GM23338 (cell line): ENCODE measurements around the gene ERVMER34-1. TPM values are rescaled to one million over a fixed set of nuclear protein-coding genes. Genes with fewer than 3 reads are reported as not detected.

Experiments
- ATAC-seq: fragments of 200-7000 bp; cut with Tn5 transposase; 3 replicates; pipeline ENCODE4 v1.9.1; 2020
- DNase-seq: peaks from one replicate; pipeline ENCODE4 v3.0.0-alpha.2; 2015; ENCODE audit warnings: low spot score
- H2AFZ ChIP-seq: fragments of 200-600 bp; sonication (generic); 2 replicates; pipeline ENCODE4 v1.8.0; 2016; ENCODE audit warnings: antibody characterized with exemption, mild to moderate bottlenecking, moderate library complexity
- H3F3A ChIP-seq: fragments of 200-600 bp; sonication (generic); replicated peaks from 2 replicates; pipeline ENCODE4 v1.8.0; 2017; ENCODE audit warnings: antibody characterized with exemption, mixed run types, low read depth
- H3K27ac ChIP-seq: fragments of 200-600 bp; sonication (generic); 2 replicates; pipeline ENCODE4 v1.6.1; 2016; ENCODE audit warnings: low read depth
- H3K27me3 ChIP-seq: fragments of 200-600 bp; sonication (generic); 2 replicates; pipeline ENCODE4 v1.8.0; 2016; ENCODE audit warnings: mild to moderate bottlenecking, mixed run types, moderate library complexity; ENCODE audit not compliant: insufficient read depth
- H3K36me3 ChIP-seq: fragments of 200-600 bp; sonication (generic); 2 replicates; pipeline ENCODE4 v1.8.0; 2016; ENCODE audit warnings: mild to moderate bottlenecking; ENCODE audit not compliant: insufficient read depth
- H3K4me1 ChIP-seq: fragments of 200-600 bp; sonication (generic); 2 replicates; pipeline ENCODE4 v1.8.0; 2016; ENCODE audit warnings: mild to moderate bottlenecking, moderate library complexity; ENCODE audit not compliant: insufficient read depth
- H3K4me2 ChIP-seq: fragments of 200-600 bp; sonication (generic); 2 replicates; pipeline ENCODE4 v1.7.1; 2017; ENCODE audit warnings: mixed run types
- H3K4me3 ChIP-seq: fragments of 200-600 bp; sonication (generic); 2 replicates; pipeline ENCODE4 v1.6.1; 2016; ENCODE audit warnings: mixed run types
- H3K79me2 ChIP-seq: fragments of 200-600 bp; sonication (generic); replicated peaks from 2 replicates; pipeline ENCODE4 v1.8.0; 2017; ENCODE audit warnings: mild to moderate bottlenecking; ENCODE audit not compliant: insufficient read depth
- H3K9me2 ChIP-seq: fragments of 200-600 bp; sonication (generic); 2 replicates; pipeline ENCODE4 v1.8.0; 2017; ENCODE audit not compliant: insufficient read depth
- H4K20me1 ChIP-seq: fragments of 200-600 bp; sonication (generic); replicated peaks from 2 replicates; pipeline ENCODE4 v1.8.0; 2017; ENCODE audit warnings: mild to moderate bottlenecking; ENCODE audit not compliant: insufficient read depth
- H3K27ac Mint-ChIP-seq: 2 replicates; pipeline ENCODE4 v1.8.0; 2020; ENCODE audit warnings: inconsistent platforms, mild to moderate bottlenecking, moderate library complexity, mixed read lengths
- H3K27me3 Mint-ChIP-seq: 3 replicates; pipeline ENCODE4 v1.8.0; 2022; ENCODE audit warnings: low read depth, mild to moderate bottlenecking, moderate library complexity, mixed read lengths, inconsistent platforms; ENCODE audit not compliant: insufficient read depth, poor library complexity
- H3K36me3 Mint-ChIP-seq: 3 replicates; pipeline ENCODE4 v1.8.0; 2021; ENCODE audit warnings: low read depth, mild to moderate bottlenecking, inconsistent platforms, moderate library complexity, mixed read lengths
- H3K4me1 Mint-ChIP-seq: 3 replicates; pipeline ENCODE4 v1.8.0; 2020; ENCODE audit warnings: mild to moderate bottlenecking, inconsistent platforms, mixed read lengths
- H3K4me3 Mint-ChIP-seq: 3 replicates; pipeline ENCODE4 v1.8.0; 2021; ENCODE audit warnings: moderate library complexity, mild to moderate bottlenecking, inconsistent platforms, mixed read lengths
- H3K9me3 Mint-ChIP-seq: 3 replicates; pipeline ENCODE4 v1.8.0; 2020; ENCODE audit warnings: moderate library complexity, mild to moderate bottlenecking, inconsistent platforms, mixed read lengths
- CREB1 ChIP-seq: fragments of 250-450 bp; sonication (Bioruptor Pico); IDR thresholded peaks from 2 replicates; pipeline ENCODE4 v1.5.0; 2020; ENCODE audit warnings: low read depth, mild to moderate bottlenecking, moderate library complexity
- CTCF ChIP-seq, 2 experiments: fragments of 200-600 bp in 1 of 2; sonication (generic) in 1 of 2; conservative IDR thresholded peaks; 2 replicates each; pipeline versions ENCODE4 v1.5.1 to v1.6.1; 2016 to 2017; ENCODE audit warnings: antibody characterized with exemption in 2 of 2, low read depth in 2 of 2, mild to moderate bottlenecking in 2 of 2, moderate library complexity in 1 of 2
- ETS1 ChIP-seq: IDR thresholded peaks from 2 replicates; pipeline ENCODE4 v1.6.1; 2016; ENCODE audit warnings: antibody characterized with exemption
- EZH2 ChIP-seq: fragments of 200-600 bp; sonication (generic); IDR thresholded peaks from one replicate; pipeline ENCODE4 v1.8.0; 2017; ENCODE audit warnings: antibody characterized with exemption, mild to moderate bottlenecking, low read depth; ENCODE audit not compliant: unreplicated experiment
- EZH2phosphoT487 ChIP-seq: fragments of 200-600 bp; sonication (generic); IDR thresholded peaks from one replicate; pipeline ENCODE4 v1.8.1; 2018; ENCODE audit warnings: antibody characterized with exemption; ENCODE audit not compliant: unreplicated experiment
- JUNB ChIP-seq: IDR thresholded peaks from one replicate; pipeline ENCODE4 v1.6.1; 2016; ENCODE audit warnings: antibody characterized with exemption; ENCODE audit not compliant: unreplicated experiment
- NANOG ChIP-seq: IDR thresholded peaks from 2 replicates; pipeline ENCODE4 v1.6.1; 2016; ENCODE audit warnings: antibody characterized with exemption, borderline replicate concordance
- POLR2AphosphoS5 ChIP-seq: IDR thresholded peaks from 2 replicates; pipeline ENCODE4 v1.6.1; 2016; ENCODE audit warnings: antibody characterized with exemption, low read depth
- REST ChIP-seq: IDR thresholded peaks from one replicate; pipeline ENCODE4 v1.6.1; 2018; ENCODE audit warnings: antibody characterized with exemption; ENCODE audit not compliant: unreplicated experiment
- STAT1 ChIP-seq: IDR thresholded peaks from one replicate; pipeline ENCODE4 v1.6.1; 2016; ENCODE audit warnings: antibody characterized with exemption; ENCODE audit not compliant: unreplicated experiment
- ZNF114 ChIP-seq: fragments of 250-450 bp; sonication (Bioruptor Pico); IDR thresholded peaks from 2 replicates; pipeline ENCODE4 v1.5.0; 2020; ENCODE audit warnings: mild to moderate bottlenecking, moderate library complexity
- ZNF331 ChIP-seq: fragments of 250-450 bp; sonication (Bioruptor Pico); IDR thresholded peaks from 2 replicates; pipeline ENCODE4 v1.5.0; 2020; ENCODE audit warnings: low read depth, mild to moderate bottlenecking, moderate library complexity
- ZNF462 ChIP-seq: fragments of 250-450 bp; sonication (Bioruptor Pico); IDR thresholded peaks from 2 replicates; pipeline ENCODE4 v1.5.0; 2020; ENCODE audit warnings: mild to moderate bottlenecking, moderate library complexity
- polyA plus RNA-seq: library from polyadenylated mRNA; unstranded; fragments of >200 nt; fragmentation: Nextera tagmentation; extraction: Ambion mirVana; gene quantifications from 2 replicates; pipeline ENCODE4 v1.2.1, GENCODE V29; 2016
- total RNA-seq: library from RNA; depleted of rRNA; stranded (reverse); fragments of >200 nt; shearing (Covaris generic); gene quantifications from 2 replicates; pipeline ENCODE4 v1.2.3, GENCODE V29; 2014

Gene ERVMER34-1
- total and polyA plus RNA-seq, 2 experiments from 2014 or later: 15.9 to 34.1 TPM

GRCh38 chr4:52704661-52705060 lies 46.6 kb downstream of the ERVMER34-1 start (continued):
- no peak for TF ChIP-seq ETS1

- Histone ChIP-seq H3K27ac (no peak overlapping the region), H3K27me3 (no peaks in the 10 kb centered on the region), H3K79me2 (no peaks in the 10 kb centered on the region), H4K20me1 (no peaks in the 10 kb centered on the region), H3K4me2 (no peak overlapping the region), H3K36me3 (no peaks in the 10 kb centered on the region), H3K9me2 (peaks cover 1% of the 10 kb centered on the region), H3K4me3 (no peak overlapping the region), H2AFZ (no peak overlapping the region), H3F3A (no peaks in the 10 kb centered on the region), H3K4me1 (peaks cover 19% of the 10 kb centered on the region; the same call in 1 of the 2 replicates)
- Mint-ChIP-seq H3K27ac (no peak overlapping the region), H3K27me3 (no peaks in the 10 kb centered on the region), H3K9me3 (no peaks in the 10 kb centered on the region), H3K36me3 (no peaks in the 10 kb centered on the region), H3K4me1 (peaks cover 8% of the 10 kb centered on the region; the same call in 2 of the 3 replicates), H3K4me3 (no peak overlapping the region)
- DNase-seq (no peak), ATAC-seq (no peak)
- TF ChIP-seq REST (no peak), EZH2 (no peak), JUNB (no peak), CTCF (conservative IDR thresholded peaks at IDR 0.05; ENCODE audit: low read depth in 2 of 2) (no peak), EZH2phosphoT487 (no peak), CREB1 (CRISPR knock-in tag) (no peak), ZNF114 (CRISPR knock-in tag) (no peak), NANOG (no peak), STAT1 (no peak), POLR2AphosphoS5 (no peak), ZNF331 (no peak), ZNF462 (CRISPR knock-in tag) (no peak)
Measured at GRCh38 chr4:52704133-52704532, 47.1 kb downstream of the ERVMER34-1 start.
